Measurements from ENCODE around the gene RAC3. TPM values are rescaled to one million over a fixed set of nuclear protein-coding genes. Genes with fewer than 3 reads are reported as not detected.

The RAC3 gene
- polyA plus RNA-seq, 3 donors, result 8.2 to 9.3 (median 8.2) TPM

GRCh38 chr17:82011617-82012187 lies 19.8 kb upstream of the RAC3 start:
- no peak for DNase-seq (ENCODE audit: low read depth in 3 of 3, low spot score in 2 of 3)

- DNase-seq (ENCODE audit: low read depth in 3 of 3, low spot score in 2 of 3), result no peak
These were observed 19.2 kb upstream of the RAC3 start for GRCh38 chr17:82012261-82012639.

- DNase-seq (ENCODE audit: low read depth in 3 of 3, low spot score in 2 of 3), result no peak
These were observed 18.7 kb upstream of the RAC3 start for GRCh38 chr17:82012640-82013295.

- DNase-seq (ENCODE audit: low read depth in 3 of 3, low spot score in 2 of 3), result no peak
These were observed 18.1 kb upstream of the RAC3 start for GRCh38 chr17:82013341-82013740.

- no peak for DNase-seq (ENCODE audit: low read depth in 3 of 3, low spot score in 2 of 3)
These were observed 17.6 kb upstream of the RAC3 start for GRCh38 chr17:82013772-82014321.

GRCh38 chr17:82014432-82014831 lies 17.0 kb upstream of the RAC3 start:
- DNase-seq (ENCODE audit: low read depth in 3 of 3, low spot score in 2 of 3), result no peak

- DNase-seq (ENCODE audit: low read depth in 3 of 3, low spot score in 2 of 3), result no peak
These were observed 16.5 kb upstream of the RAC3 start for GRCh38 chr17:82014971-82015310.

- DNase-seq (ENCODE audit: low read depth in 3 of 3, low spot score in 2 of 3), result no peak
These were observed 16.0 kb upstream of the RAC3 start for GRCh38 chr17:82015311-82015971.

GRCh38 chr17:82016061-82016874 lies 15.2 kb upstream of the RAC3 start:
- no peak for DNase-seq (ENCODE audit: low read depth in 3 of 3, low spot score in 2 of 3)

- no peak for DNase-seq (ENCODE audit: low read depth in 3 of 3, low spot score in 2 of 3)
These were observed 14.5 kb upstream of the RAC3 start for GRCh38 chr17:82016875-82017459.

GRCh38 chr17:82017612-82018151 lies 13.8 kb upstream of the RAC3 start:
- no peak for DNase-seq (ENCODE audit: low read depth in 3 of 3, low spot score in 2 of 3)

- no peak for DNase-seq (ENCODE audit: low read depth in 3 of 3, low spot score in 2 of 3)
These were observed 13.1 kb upstream of the RAC3 start for GRCh38 chr17:82018152-82018988.

- DNase-seq (ENCODE audit: low read depth in 3 of 3, low spot score in 2 of 3), result no peak
These were observed 12.3 kb upstream of the RAC3 start for GRCh38 chr17:82018989-82019689.

GRCh38 chr17:82019690-82020571 lies 11.5 kb upstream of the RAC3 start:
- DNase-seq (ENCODE audit: low read depth in 3 of 3, low spot score in 2 of 3), result no peak

- no peak for DNase-seq (ENCODE audit: low read depth in 3 of 3, low spot score in 2 of 3)
These were observed 10.8 kb upstream of the RAC3 start for GRCh38 chr17:82020572-82021106.

- DNase-seq (ENCODE audit: low read depth in 3 of 3, low spot score in 2 of 3), result no peak
These were observed 10.2 kb upstream of the RAC3 start for GRCh38 chr17:82021107-82021899.

- no peak for DNase-seq (ENCODE audit: low read depth in 3 of 3, low spot score in 2 of 3)
These were observed 9.6 kb upstream of the RAC3 start for GRCh38 chr17:82021900-82022309.

Data from right renal cortex interstitium (tissue), 3 donors.